ENCODE results near the gene NRXN3. TPM values are rescaled to one million over a fixed set of nuclear protein-coding genes. Genes with fewer than 3 reads are reported as not detected.

The NRXN3 gene
- polyA plus RNA-seq, 1 of the 3 experiments (the other 2 are of a cell fraction), result 1.6 TPM

GRCh38 chr14:78627114-78627513, 456.9 kb downstream of the NRXN3 start:
- no peak for DNase-seq
- Histone ChIP-seq H3K36me3 (replicated peaks in 1 of 2; ENCODE audit: control insufficient read depth in 1 of 2, insufficient read depth in 2 of 2, low read length in 1 of 2) (no peaks in the 10 kb centered on the region), H3K27ac (ENCODE audit: low read depth in 2 of 2, low read length in 1 of 2) (no peak overlapping the region), H3K9me2 (no peaks in the 10 kb centered on the region), H3K4me2 (no peak overlapping the region), H3K4me1 (ENCODE audit: control insufficient read depth in 1 of 2, insufficient read depth in 2 of 2, low read depth in 1 of 2, low read length in 1 of 2) (no peaks in the 10 kb centered on the region), H2AFZ (ENCODE audit: low read depth) (no peak overlapping the region), H3K27me3 (ENCODE audit: insufficient read depth) (no peaks in the 10 kb centered on the region), H3K4me3 (ENCODE audit: low read depth in 2 of 2, low read length in 1 of 2) (no peak overlapping the region), H3K9ac (no peak overlapping the region), H3F3A (replicated peaks; ENCODE audit: insufficient read depth) (no peaks in the 10 kb centered on the region), H4K20me1 (ENCODE audit: insufficient read depth) (no peaks in the 10 kb centered on the region), H3K9me3 (no peaks in the 10 kb centered on the region), H3K79me2 (ENCODE audit: insufficient read depth) (no peaks in the 10 kb centered on the region)
- POLR2A ChIA-PET, result no interaction called here
- TF ChIP-seq PBX3 (IDR thresholded peaks at IDR 0.05) (no peak), SMC3 (IDR thresholded peaks at IDR 0.05; ENCODE audit: low read depth, low read length) (no peak), EZH2phosphoT487 (IDR thresholded peaks at IDR 0.05; ENCODE audit: borderline replicate concordance, low read depth) (no peak), NFIC (IDR thresholded peaks at IDR 0.05; ENCODE audit: borderline replicate concordance) (no peak), MEF2A (IDR thresholded peaks at IDR 0.05; ENCODE audit: borderline replicate concordance, low read depth) (no peak), EP300 (IDR thresholded peaks at IDR 0.05; ENCODE audit: borderline replicate concordance in 1 of 2, low read depth in 1 of 2, low read length in 1 of 2) (no peak), RFX5 (IDR thresholded peaks at IDR 0.05; ENCODE audit: low read length) (no peak), TEAD4 (IDR thresholded peaks at IDR 0.05; ENCODE audit: borderline replicate concordance, insufficient read depth) (no peak), ELF1 (IDR thresholded peaks at IDR 0.05) (no peak), USF2 (IDR thresholded peaks at IDR 0.05; ENCODE audit: borderline replicate concordance, low read depth, low read length) (no peak), GATA2 (CRISPR knock-in tag; IDR thresholded peaks at IDR 0.05) (no peak), YY1 (IDR thresholded peaks at IDR 0.05; ENCODE audit: low read depth) (no peak), RXRA (IDR thresholded peaks at IDR 0.05; ENCODE audit: borderline replicate concordance, low read depth) (no peak), TCF12 (IDR thresholded peaks at IDR 0.05) (no peak), CTCF (IDR thresholded peaks at IDR 0.05) (no peak), TAF1 (IDR thresholded peaks at IDR 0.05; ENCODE audit: borderline replicate concordance, low read depth, low read length) (no peak), USF1 (IDR thresholded peaks at IDR 0.05; ENCODE audit: borderline replicate concordance, low read depth) (no peak), RAD21 (IDR thresholded peaks at IDR 0.05; ENCODE audit: low read length) (no peak), FOXJ3 (CRISPR knock-in tag; IDR thresholded peaks at IDR 0.05) (no peak), FOXM1 (IDR thresholded peaks at IDR 0.05; ENCODE audit: low read depth) (no peak)
- CTCF ChIA-PET, result interaction anchor here (0.6 kb wide), 1 partner anchor 70 kb away, joined by 3 read pairs; no protein-coding TSS in a partner anchor

All from SK-N-SH (cell line).